OCI-LY7 (cell line): ENCODE data around the gene COL20A1.

Experiments
- EZH2phosphoT487 ChIP-seq: fragments of 200-600 bp; sonication (generic); IDR thresholded peaks from 2 replicates; pipeline ENCODE4 v1.6.1; 2018; ENCODE audit warnings: low read depth, borderline replicate concordance, mild to moderate bottlenecking, mixed run types, antibody characterized with exemption, low read length, moderate library complexity, mixed read lengths
- TF ChIP-seq, protein P1 (sequence below): fragments of 200-600 bp; sonication (generic); conservative IDR thresholded peaks from 2 replicates; pipeline ENCODE4 v1.5.1; 2014; ENCODE audit warnings: mild to moderate bottlenecking, antibody characterized with exemption, low read length, moderate library complexity, mixed read lengths

DNA sequence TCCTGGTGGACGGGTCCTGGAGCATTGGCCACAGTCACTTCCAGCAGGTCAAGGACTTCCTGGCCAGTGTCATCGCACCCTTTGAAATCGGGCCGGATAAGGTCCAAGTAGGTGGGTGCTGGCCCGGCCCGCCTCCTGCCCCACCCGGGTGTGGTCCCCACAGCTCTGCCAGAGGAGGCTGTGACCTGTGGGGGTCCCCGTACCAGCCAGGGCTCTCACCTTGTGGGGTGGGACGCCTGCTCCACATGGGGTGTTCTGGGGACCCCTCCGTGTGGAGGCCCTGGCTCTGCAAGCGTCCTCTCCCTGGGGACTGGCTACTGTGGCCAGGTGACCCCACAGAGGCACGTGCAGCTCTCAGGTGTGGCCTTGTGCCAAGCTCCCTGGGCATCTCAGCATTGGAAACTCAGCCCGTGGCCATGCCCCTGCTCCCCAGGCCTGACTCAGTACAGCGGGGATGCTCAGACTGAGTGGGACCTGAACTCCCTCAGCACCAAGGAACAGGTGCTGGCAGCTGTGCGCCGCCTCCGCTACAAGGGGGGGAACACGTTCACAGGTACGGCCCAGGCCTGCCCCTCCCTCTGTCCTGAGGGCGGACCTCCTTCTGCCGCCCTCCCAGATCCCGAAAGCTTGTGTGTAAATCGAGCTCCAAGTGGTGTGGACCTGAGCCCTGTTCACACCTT lies 14.7 kb downstream of the COL20A1 start:
- TF ChIP-seq, protein P1, sequence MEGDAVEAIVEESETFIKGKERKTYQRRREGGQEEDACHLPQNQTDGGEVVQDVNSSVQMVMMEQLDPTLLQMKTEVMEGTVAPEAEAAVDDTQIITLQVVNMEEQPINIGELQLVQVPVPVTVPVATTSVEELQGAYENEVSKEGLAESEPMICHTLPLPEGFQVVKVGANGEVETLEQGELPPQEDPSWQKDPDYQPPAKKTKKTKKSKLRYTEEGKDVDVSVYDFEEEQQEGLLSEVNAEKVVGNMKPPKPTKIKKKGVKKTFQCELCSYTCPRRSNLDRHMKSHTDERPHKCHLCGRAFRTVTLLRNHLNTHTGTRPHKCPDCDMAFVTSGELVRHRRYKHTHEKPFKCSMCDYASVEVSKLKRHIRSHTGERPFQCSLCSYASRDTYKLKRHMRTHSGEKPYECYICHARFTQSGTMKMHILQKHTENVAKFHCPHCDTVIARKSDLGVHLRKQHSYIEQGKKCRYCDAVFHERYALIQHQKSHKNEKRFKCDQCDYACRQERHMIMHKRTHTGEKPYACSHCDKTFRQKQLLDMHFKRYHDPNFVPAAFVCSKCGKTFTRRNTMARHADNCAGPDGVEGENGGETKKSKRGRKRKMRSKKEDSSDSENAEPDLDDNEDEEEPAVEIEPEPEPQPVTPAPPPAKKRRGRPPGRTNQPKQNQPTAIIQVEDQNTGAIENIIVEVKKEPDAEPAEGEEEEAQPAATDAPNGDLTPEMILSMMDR: no peak
- no peak for TF ChIP-seq EZH2phosphoT487
